ENCODE data around the gene A2ML1. TPM values are rescaled to one million over a fixed set of nuclear protein-coding genes. Genes with fewer than 3 reads are reported as not detected.
A peak's percentile ranks its signal among the peaks of the same experiment; 100 is the strongest.

The A2ML1 gene
- total and polyA plus RNA-seq, 12 donors: 0.13 to 0.20 TPM; not detected in 10

DNA sequence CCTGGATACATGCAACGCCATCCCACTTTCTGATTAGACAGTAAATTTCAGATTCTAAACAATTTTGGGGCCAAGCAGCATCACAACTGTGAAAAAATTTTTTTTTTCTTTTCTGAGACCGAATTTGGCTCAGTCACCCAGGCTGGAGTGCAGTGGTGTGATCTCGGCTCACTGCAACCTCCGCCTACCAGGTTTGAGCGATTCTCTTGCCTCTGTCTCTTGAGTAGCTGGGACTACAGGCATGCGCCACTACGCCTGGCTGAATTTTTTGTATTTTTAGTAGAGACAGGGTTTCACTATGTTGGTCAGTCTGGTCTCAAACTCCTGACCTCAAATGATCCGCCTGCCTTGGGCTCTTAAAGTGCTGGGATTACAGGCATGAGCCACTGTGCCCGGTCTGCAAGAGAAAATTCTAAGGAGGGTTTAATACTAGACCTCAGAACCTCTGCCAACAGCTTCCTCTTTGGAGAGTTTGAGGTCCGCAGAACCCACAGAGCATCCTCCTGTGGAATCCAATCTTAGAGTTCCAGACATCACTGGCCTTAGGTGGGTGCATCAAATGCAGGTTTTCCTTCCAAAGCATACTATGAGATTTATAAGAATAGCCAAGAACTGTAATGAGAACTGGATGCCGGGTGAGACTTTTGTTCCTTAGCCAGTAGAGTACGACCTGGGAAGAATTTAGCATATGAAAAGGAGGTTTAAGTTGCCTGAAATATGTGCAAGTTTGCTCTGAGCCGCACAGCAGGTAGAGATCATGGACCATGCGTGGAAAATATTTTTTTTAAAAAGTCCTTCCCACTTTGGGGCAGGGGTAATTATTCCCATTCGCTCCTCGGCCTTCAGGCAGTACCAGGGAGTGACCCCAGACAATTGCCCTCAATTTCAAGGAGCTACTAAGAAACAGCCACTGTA lies 84.1 kb downstream of the A2ML1 start:
- DNase-seq (no peak), ATAC-seq (no peak)
- H3K36me3 ChIP-seq: no peaks in the 10 kb centered on the region
- no peak overlapping the region for H3K4me3 ChIP-seq
- 89 to 90% methylated on average over 16 of the region's 16 CpGs for WGBS, 2 donors
- H3K9me3 ChIP-seq: no peaks in the 10 kb centered on the region
- H3K27me3 ChIP-seq: no peaks in the 10 kb centered on the region
- TF ChIP-seq, protein P1, sequence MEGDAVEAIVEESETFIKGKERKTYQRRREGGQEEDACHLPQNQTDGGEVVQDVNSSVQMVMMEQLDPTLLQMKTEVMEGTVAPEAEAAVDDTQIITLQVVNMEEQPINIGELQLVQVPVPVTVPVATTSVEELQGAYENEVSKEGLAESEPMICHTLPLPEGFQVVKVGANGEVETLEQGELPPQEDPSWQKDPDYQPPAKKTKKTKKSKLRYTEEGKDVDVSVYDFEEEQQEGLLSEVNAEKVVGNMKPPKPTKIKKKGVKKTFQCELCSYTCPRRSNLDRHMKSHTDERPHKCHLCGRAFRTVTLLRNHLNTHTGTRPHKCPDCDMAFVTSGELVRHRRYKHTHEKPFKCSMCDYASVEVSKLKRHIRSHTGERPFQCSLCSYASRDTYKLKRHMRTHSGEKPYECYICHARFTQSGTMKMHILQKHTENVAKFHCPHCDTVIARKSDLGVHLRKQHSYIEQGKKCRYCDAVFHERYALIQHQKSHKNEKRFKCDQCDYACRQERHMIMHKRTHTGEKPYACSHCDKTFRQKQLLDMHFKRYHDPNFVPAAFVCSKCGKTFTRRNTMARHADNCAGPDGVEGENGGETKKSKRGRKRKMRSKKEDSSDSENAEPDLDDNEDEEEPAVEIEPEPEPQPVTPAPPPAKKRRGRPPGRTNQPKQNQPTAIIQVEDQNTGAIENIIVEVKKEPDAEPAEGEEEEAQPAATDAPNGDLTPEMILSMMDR (IDR thresholded peaks at IDR 0.05): no peak
- H3K4me1 ChIP-seq: peaks cover 0 to 12% (median 2%) of the 10 kb centered on the region in 9 donors
- H3K27ac ChIP-seq: peak overlapping the region in 7 of 10 donors; percentile 22 to 73 (median 61)
- intact Hi-C loops (cut with DNase I): no loop called here

DNA sequence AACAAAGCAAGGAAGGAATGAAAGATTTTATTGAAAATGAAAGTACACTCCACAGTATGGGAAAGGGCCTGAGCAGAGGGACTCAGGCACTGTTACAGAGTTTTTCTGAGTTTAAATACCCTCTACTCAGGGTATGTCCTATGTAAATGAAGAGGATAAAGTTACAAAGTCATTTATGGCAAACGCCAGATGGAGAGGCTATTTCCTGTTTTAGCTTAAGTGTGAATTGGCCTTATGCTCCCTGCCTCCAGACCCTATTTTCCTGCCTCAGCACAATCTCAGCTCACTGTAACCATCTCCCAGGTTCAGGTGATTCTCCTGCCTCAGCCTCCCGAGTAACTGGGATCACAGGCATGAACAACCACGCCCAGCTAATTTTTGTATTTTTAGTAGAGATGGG lies 85.1 kb downstream of the A2ML1 start:
- Histone ChIP-seq H3K4me1 (peaks cover 0 to 16% (median 10%) of the 10 kb centered on the region in 9 donors), H3K27ac (peak overlapping the region in 1 of 10 donors; percentile 63), H3K4me3 (no peak overlapping the region), H3K9me3 (no peaks in the 10 kb centered on the region), H3K27me3 (no peaks in the 10 kb centered on the region), H3K36me3 (no peaks in the 10 kb centered on the region)
- intact Hi-C loops (cut with DNase I): no loop called here
- WGBS, 2 donors: 75 to 78% methylated on average over 3 of the region's 3 CpGs
- ATAC-seq: no peak
- DNase-seq: no peak
- TF ChIP-seq, protein P1 (IDR thresholded peaks at IDR 0.05): no peak

DNA sequence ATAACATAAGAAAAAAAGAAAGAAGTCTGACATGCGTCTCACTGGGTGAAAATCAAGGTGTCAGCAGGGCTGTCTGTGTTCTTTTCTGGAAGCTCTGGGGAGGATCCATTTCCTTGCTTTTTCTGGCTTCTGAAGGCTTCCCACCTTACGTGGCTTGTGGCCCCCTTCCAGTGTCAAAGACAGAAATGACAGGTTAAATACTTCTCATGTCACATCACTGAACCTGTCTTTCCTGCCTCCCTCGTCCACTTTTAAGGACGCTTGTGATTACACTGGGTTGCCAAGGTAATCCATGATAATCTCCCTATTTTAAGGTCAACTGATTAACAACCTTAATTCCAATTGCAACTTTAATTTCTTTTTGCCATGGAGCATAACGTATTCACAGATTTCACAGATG lies 87.3 kb downstream of the A2ML1 start:
- no peaks in the 10 kb centered on the region for H3K9me3 ChIP-seq
- intact Hi-C loops (cut with DNase I): loop anchor here in 4 of 10 donors (5.0 kb wide), 1 partner anchor 38 kb away; the partner anchor contains the start of gene M6PR (in 4 of the 4)
- H3K36me3 ChIP-seq: no peaks in the 10 kb centered on the region
- H3K4me3 ChIP-seq: no peak overlapping the region
- TF ChIP-seq, protein P1 (IDR thresholded peaks at IDR 0.05): no peak
- peaks cover 0 to 25% (median 13%) of the 10 kb centered on the region in 9 donors for H3K4me1 ChIP-seq
- DNase-seq (no peak), ATAC-seq (no peak)
- H3K27ac ChIP-seq: no peak overlapping the region
- H3K27me3 ChIP-seq: no peaks in the 10 kb centered on the region
- WGBS, 2 donors: 55 to 67% methylated on average over 5 of the region's 5 CpGs

DNA sequence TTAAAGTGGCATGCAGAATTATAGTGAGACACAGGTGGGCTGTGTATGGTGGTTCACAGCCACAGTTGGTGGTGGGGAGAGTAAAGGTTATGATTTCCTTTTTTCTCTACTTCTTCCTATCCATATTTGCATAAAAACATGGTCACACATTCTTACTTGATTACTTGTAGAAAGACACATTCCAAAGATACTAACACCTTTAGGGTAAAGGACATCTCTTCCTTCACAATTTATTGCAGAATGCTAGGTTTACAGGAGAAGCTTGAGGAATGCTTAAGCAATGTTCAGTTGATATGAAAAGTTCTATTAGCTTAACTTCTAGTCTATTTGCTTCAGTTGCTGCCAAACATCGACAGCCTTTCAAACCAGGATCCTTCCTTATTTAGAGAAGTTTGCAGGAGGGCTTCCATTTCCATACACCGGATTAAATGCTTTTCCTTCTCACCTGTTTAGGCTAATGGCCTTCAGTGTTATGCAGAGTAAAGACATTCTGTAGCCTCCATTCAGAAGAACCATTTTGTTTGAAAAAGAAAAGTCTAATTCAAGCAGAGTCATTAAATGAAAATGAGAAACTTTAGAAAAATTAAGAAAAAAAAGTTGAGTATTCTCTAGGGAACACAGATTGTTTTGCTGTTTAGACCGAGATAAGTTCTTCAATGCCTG lies 89.3 kb downstream of the A2ML1 start:
- no peaks in the 10 kb centered on the region for H3K27me3 ChIP-seq
- ATAC-seq (no peak), DNase-seq (no peak)
- H3K27ac ChIP-seq: peak overlapping the region in 3 of 10 donors; percentile 0 to 87 (median 84)
- H3K4me1 ChIP-seq: peaks cover 0 to 38% (median 21%) of the 10 kb centered on the region in 9 donors
- TF ChIP-seq, protein P1 (IDR thresholded peaks at IDR 0.05): no peak
- H3K36me3 ChIP-seq: no peaks in the 10 kb centered on the region
- no peak overlapping the region for H3K4me3 ChIP-seq
- H3K9me3 ChIP-seq: no peaks in the 10 kb centered on the region
- intact Hi-C loops (cut with DNase I): loop anchor here in 4 of 10 donors (5.0 kb wide), 1 partner anchor 36 kb away; the partner anchor contains the start of gene M6PR (in 4 of the 4)
- 54 to 57% methylated on average over 3 of the region's 3 CpGs for WGBS, 2 donors

Data from heart right ventricle (tissue), 16 donors.